B cell (primary cell): Measurements from ENCODE around the gene PACSIN1. TPM values are rescaled to one million over a fixed set of nuclear protein-coding genes. Genes with fewer than 3 reads are reported as not detected.

ENCODE experiments used
- ATAC-seq: fragments of 200-7000 bp; cut with Tn5 transposase; one replicate; pipeline ENCODE4 v1.10.0; 2021; ENCODE audit warnings: low read depth, mild to moderate bottlenecking, moderate number of reproducible peaks, moderate library complexity
- CTCF ChIA-PET: fragments of 350-600 bp; sonication (Branson Sonifier 250); formaldehyde crosslinking; loops from one replicate; lab custom pipeline; 2021; ENCODE audit warnings: antibody characterized with exemption, inconsistent platforms; lab: Charles Lee
- POLR2A ChIA-PET: fragments of 350-600 bp; sonication (Branson Sonifier 250); formaldehyde crosslinking; loops from one replicate; lab custom pipeline; 2021; ENCODE audit warnings: antibody characterized with exemption; lab: Charles Lee
- DNase-seq: peaks from one replicate; pipeline ENCODE4 v3.0.0; 2013
- H2AFZ ChIP-seq: 2 replicates; pipeline ENCODE4 v1.6.1; 2012; ENCODE audit warnings: mild to moderate bottlenecking, low read depth, low read length; ENCODE audit not compliant: insufficient read depth, poor library complexity, severe bottlenecking
- H3K27ac ChIP-seq, 2 donors: 1 replicate in 1 of 2; 2 replicates in 1 of 2; pipeline ENCODE4 v1.5.1; 2012 to 2013; ENCODE audit warnings: low read length in 2 of 2, mild to moderate bottlenecking in 2 of 2, moderate library complexity in 1 of 2
- H3K27me3 ChIP-seq, 4 experiments: fragments of 200-600 bp in 1 of 4; sonication (generic) in 1 of 4; replicated peaks in 1 of 4; 1 replicate in 2 of 4; 2 replicates in 2 of 4; pipeline versions ENCODE4 v1.6.1 to v1.7.0; 2013 to 2016; ENCODE audit warnings: low read length in 3 of 4, mild to moderate bottlenecking in 2 of 4, mixed read lengths in 1 of 4, moderate library complexity in 1 of 4; ENCODE audit not compliant: insufficient read depth in 4 of 4, control insufficient read depth in 3 of 4; ENCODE audit errors: control extremely low read depth in 1 of 4
- H3K36me3 ChIP-seq, 2 experiments: replicated peaks in 1 of 2; 1 replicate in 1 of 2; 2 replicates in 1 of 2; pipeline versions ENCODE4 v1.6.1 to v1.7.1; 2013; ENCODE audit warnings: low read length in 1 of 2; ENCODE audit not compliant: insufficient read depth in 2 of 2, control insufficient read depth in 1 of 2; ENCODE audit errors: control extremely low read depth in 1 of 2, extremely low read depth in 1 of 2
- H3K4me1 ChIP-seq, 2 donors: fragments of 200-600 bp in 1 of 2; sonication (generic) in 1 of 2; 1 replicate in 1 of 2; 2 replicates in 1 of 2; pipeline versions ENCODE4 v1.5.1 to v1.6.1; 2013 to 2017; ENCODE audit warnings: low read length in 2 of 2; ENCODE audit not compliant: control insufficient read depth in 2 of 2, insufficient read depth in 2 of 2
- H3K4me2 ChIP-seq: replicated peaks from 2 replicates; pipeline ENCODE3; 2012; ENCODE audit warnings: mild to moderate bottlenecking, low read depth, low read length; ENCODE audit not compliant: poor library complexity, severe bottlenecking
- H3K4me3 ChIP-seq, 5 experiments: fragments of 200-600 bp in 1 of 5; sonication (generic) in 1 of 5; 1 replicate in 3 of 5; 2 replicates in 2 of 5; pipeline versions ENCODE4 v1.5.1 to v1.7.0; 2011 to 2016; ENCODE audit warnings: low read length in 4 of 5, mild to moderate bottlenecking in 4 of 5, low read depth in 2 of 5, control low read depth in 1 of 5, moderate library complexity in 1 of 5; ENCODE audit not compliant: insufficient read depth in 1 of 5; ENCODE audit errors: control extremely low read depth in 1 of 5, extremely low read depth in 1 of 5
- H3K79me2 ChIP-seq: fragments of 200-600 bp; sonication (generic); one replicate; pipeline ENCODE4 v1.6.0; 2016; ENCODE audit warnings: low read length; ENCODE audit not compliant: control insufficient read depth, insufficient read depth
- H3K9ac ChIP-seq: fragments of 200-600 bp; sonication (generic); 2 replicates; pipeline ENCODE4 v1.6.1; 2017; ENCODE audit warnings: mild to moderate bottlenecking, low read length, moderate library complexity
- H3K9me3 ChIP-seq, 3 donors: one replicate each; pipeline versions ENCODE4 v1.6.1 to v1.7.1; 2013; ENCODE audit warnings: low read length in 2 of 3; ENCODE audit not compliant: control insufficient read depth in 2 of 3, insufficient read depth in 1 of 3; ENCODE audit errors: control extremely low read depth in 1 of 3
- H4K20me1 ChIP-seq: 2 replicates; pipeline ENCODE4 v1.6.0; 2012; ENCODE audit warnings: mild to moderate bottlenecking, low read length; ENCODE audit not compliant: insufficient read depth, control insufficient read depth, poor library complexity, severe bottlenecking
- H3K27ac Mint-ChIP-seq: one replicate; pipeline ENCODE4 v1.8.0; 2021; ENCODE audit warnings: mixed read lengths
- H3K27me3 Mint-ChIP-seq: one replicate; pipeline ENCODE4 v1.8.0; 2021; ENCODE audit warnings: mixed read lengths
- H3K4me1 Mint-ChIP-seq: one replicate; pipeline ENCODE4 v1.8.0; 2021; ENCODE audit warnings: mixed read lengths
- H3K4me3 Mint-ChIP-seq: one replicate; pipeline ENCODE4 v1.8.0; 2021; ENCODE audit warnings: mixed read lengths
- H3K9me3 Mint-ChIP-seq: one replicate; pipeline ENCODE4 v1.8.0; 2022; ENCODE audit warnings: mixed read lengths; ENCODE audit not compliant: insufficient read depth
- EZH2 ChIP-seq: IDR thresholded peaks from 2 replicates; pipeline ENCODE4 v1.6.1; 2012; ENCODE audit warnings: borderline replicate concordance, low read depth, mild to moderate bottlenecking, moderate library complexity, low read length; ENCODE audit not compliant: insufficient read depth, poor library complexity, severe bottlenecking
- WGBS: methylation state at CpG from one replicate; pipeline ENCODE4 v1.1.5; 2013; ENCODE audit warnings: missing lambda C conversion rate; ENCODE audit not compliant: insufficient coverage; 5-methylcytosine and 5-hydroxymethylcytosine counted together
- intact Hi-C: fragments of 100-400 bp; cut with micrococcal nuclease; formaldehyde crosslinking; loops from one replicate; pipeline ENCODE4 v1.10.0; 2022
- polyA plus RNA-seq: library from polyadenylated mRNA; depleted of rRNA; stranded (reverse); fragments of >200 nt; gene quantifications from 2 replicates; pipeline ENCODE4 v1.2.3, GENCODE V29; 2012
- total RNA-seq, 2 donors: library from RNA; stranded (reverse); fragments of 120-200 nt in 1 of 2; gene quantifications; 1 replicate in 1 of 2; 2 replicates in 1 of 2; pipeline versions ENCODE4 v1.2.3 to v1.2.4, GENCODE V29; 2013 to 2022
- TF ChIP-seq, protein P1 (sequence below): fragments of 200-600 bp; IDR thresholded peaks from one replicate; pipeline ENCODE4 v1.8.0; 2022; ENCODE audit warnings: antibody characterized with exemption, mild to moderate bottlenecking

Gene PACSIN1
- total and polyA plus RNA-seq, 2 donors (not counting 1 experiment from before 2014, with no cell fraction given), result 0.18 to 0.20 TPM

DNA sequence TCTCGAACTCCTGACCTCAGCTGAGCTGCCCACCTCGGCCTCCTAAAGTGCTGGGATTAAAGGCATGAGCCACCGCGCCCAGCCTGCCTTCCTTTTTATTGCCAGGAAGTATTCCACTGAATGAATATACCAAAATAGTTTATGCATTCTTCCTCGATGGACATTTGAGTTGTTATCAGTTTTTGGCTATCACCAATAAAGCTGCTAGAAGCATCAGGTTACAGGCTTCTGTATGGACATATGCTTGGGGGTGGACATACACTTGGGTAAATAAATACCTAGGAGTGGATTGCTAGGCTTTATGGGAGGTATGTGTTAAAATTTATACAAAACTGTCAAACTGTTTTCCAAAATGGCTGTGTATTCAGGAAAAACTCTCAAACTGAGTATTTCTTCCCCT is 30.0 kb upstream of the PACSIN1 start:
- H3K9me3 Mint-ChIP-seq, result peaks cover 4% of the 10 kb centered on the region
- H3K27ac Mint-ChIP-seq, result no peak overlapping the region
- H3K36me3 ChIP-seq, result no peaks in the 10 kb centered on the region
- no peak overlapping the region for H3K4me2 ChIP-seq
- no peaks in the 10 kb centered on the region for H3K27me3 ChIP-seq
- H2AFZ ChIP-seq, result no peak overlapping the region
- no peaks in the 10 kb centered on the region for H3K4me1 Mint-ChIP-seq
- no peaks in the 10 kb centered on the region for H4K20me1 ChIP-seq
- H3K9me3 ChIP-seq, result peaks cover 0 to 5% (median 0%) of the 10 kb centered on the region in 3 donors
- WGBS, result 71% methylated on average over 1 of the region's 5 CpGs
- CTCF ChIA-PET, result no interaction called here
- no peaks in the 10 kb centered on the region for H3K79me2 ChIP-seq
- ATAC-seq, result no peak
- H3K27ac ChIP-seq, result no peak overlapping the region
- H3K4me3 ChIP-seq, result no peak overlapping the region
- DNase-seq, result no peak
- TF ChIP-seq, protein P1, sequence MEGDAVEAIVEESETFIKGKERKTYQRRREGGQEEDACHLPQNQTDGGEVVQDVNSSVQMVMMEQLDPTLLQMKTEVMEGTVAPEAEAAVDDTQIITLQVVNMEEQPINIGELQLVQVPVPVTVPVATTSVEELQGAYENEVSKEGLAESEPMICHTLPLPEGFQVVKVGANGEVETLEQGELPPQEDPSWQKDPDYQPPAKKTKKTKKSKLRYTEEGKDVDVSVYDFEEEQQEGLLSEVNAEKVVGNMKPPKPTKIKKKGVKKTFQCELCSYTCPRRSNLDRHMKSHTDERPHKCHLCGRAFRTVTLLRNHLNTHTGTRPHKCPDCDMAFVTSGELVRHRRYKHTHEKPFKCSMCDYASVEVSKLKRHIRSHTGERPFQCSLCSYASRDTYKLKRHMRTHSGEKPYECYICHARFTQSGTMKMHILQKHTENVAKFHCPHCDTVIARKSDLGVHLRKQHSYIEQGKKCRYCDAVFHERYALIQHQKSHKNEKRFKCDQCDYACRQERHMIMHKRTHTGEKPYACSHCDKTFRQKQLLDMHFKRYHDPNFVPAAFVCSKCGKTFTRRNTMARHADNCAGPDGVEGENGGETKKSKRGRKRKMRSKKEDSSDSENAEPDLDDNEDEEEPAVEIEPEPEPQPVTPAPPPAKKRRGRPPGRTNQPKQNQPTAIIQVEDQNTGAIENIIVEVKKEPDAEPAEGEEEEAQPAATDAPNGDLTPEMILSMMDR, result no peak
- no peak for TF ChIP-seq EZH2
- no peaks in the 10 kb centered on the region for H3K27me3 Mint-ChIP-seq
- POLR2A ChIA-PET, result no interaction called here
- no peaks in the 10 kb centered on the region for H3K4me1 ChIP-seq
- H3K4me3 Mint-ChIP-seq, result no peak overlapping the region
- no peak overlapping the region for H3K9ac ChIP-seq
- intact Hi-C loops, result no loop called here

DNA sequence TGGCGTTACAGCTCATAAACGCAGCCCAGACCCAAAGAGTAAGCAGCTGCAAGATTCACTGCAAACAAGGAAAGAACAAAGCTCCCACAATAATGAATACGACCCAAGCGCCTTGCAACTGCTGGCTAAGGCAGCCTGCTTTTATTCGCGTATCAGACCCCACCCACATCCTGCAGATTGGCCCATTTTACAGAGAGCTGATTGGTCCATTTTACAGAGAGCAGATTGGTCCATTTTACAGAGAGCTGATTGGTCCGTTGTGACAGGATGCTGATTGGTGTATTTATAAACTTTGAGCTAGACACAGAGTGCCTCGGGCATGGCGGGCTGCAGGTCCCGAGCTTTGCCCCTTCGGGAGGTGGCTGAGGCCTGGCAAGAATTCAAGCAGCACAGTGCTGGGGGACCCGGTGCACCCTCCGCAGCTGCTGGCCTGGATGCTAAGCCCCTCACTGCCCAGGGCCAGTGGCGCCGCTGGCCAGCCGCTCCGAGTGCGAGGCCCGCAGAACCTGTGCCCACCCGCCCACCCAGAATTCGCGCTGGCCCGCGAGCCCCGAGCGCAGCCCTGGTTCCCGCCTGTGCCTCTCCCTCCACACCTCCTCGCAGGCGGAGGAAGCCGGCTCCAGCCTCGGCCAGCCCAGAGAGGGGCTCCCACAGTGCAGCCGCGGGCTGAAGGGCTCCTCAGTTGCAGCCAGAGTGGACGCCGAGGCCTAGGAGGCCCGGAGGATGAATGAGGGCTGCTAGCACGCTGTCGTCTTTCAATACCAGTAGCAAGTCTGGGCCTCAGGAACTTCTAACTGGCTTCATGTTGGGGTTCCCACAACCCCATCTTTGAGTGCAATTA is 28.9 kb upstream of the PACSIN1 start:
- Histone ChIP-seq H3K79me2 (no peaks in the 10 kb centered on the region), H2AFZ (no peak overlapping the region), H3K4me2 (no peak overlapping the region), H4K20me1 (no peaks in the 10 kb centered on the region), H3K9ac (no peak overlapping the region), H3K27ac (no peak overlapping the region), H3K4me3 (no peak overlapping the region), H3K4me1 (peaks cover 3 to 5% of the 10 kb centered on the region in 2 donors), H3K27me3 (no peaks in the 10 kb centered on the region), H3K9me3 (peaks cover 0 to 5% (median 0%) of the 10 kb centered on the region in 3 donors), H3K36me3 (no peaks in the 10 kb centered on the region)
- Mint-ChIP-seq H3K27me3 (no peaks in the 10 kb centered on the region), H3K9me3 (peaks cover 4% of the 10 kb centered on the region), H3K4me1 (peaks cover 5% of the 10 kb centered on the region), H3K4me3 (no peak overlapping the region), H3K27ac (no peak overlapping the region)
- WGBS, result 94% methylated on average over 30 of the region's 38 CpGs
- no peak for ATAC-seq
- intact Hi-C loops, result no loop called here
- CTCF ChIA-PET, result interaction anchor here (1.2 kb wide), 1 partner anchor 703 kb away, joined by 3 read pairs; no protein-coding TSS in a partner anchor
- no peak for DNase-seq
- TF ChIP-seq, protein P1, result no peak
- TF ChIP-seq EZH2, result no peak
- POLR2A ChIA-PET, result interaction anchor here (0.6 kb wide), 1 partner anchor 163 kb away, joined by 4 read pairs; no protein-coding TSS in a partner anchor
